Brain microvascular endothelial cell (primary cell): ENCODE results near the gene CRB3.
A peak's percentile ranks its signal among the peaks of the same experiment; 100 is the strongest.

ENCODE experiments used
- DNase-seq: peaks from one replicate; pipeline ENCODE4 v3.0.0-alpha.2; 2020
- H3K27ac ChIP-seq: fragments of 250-450 bp; sonication (Bioruptor Pico); 2 replicates; pipeline ENCODE4 v1.5.1; 2020; ENCODE audit warnings: mild to moderate bottlenecking, moderate library complexity
- H3K27me3 ChIP-seq: fragments of 250-450 bp; sonication (Bioruptor Pico); replicated peaks from 2 replicates; pipeline ENCODE4 v1.5.1; 2020; ENCODE audit warnings: mild to moderate bottlenecking
- H3K36me3 ChIP-seq: fragments of 250-450 bp; sonication (Bioruptor Pico); replicated peaks from 2 replicates; pipeline ENCODE4 v1.5.1; 2020; ENCODE audit warnings: mild to moderate bottlenecking
- H3K4me3 ChIP-seq: 2 replicates; pipeline ENCODE4 v1.5.1; 2011; ENCODE audit warnings: low read depth, mild to moderate bottlenecking, control low read depth, low read length, moderate library complexity
- in situ Hi-C: cut with HindIII; loops from 2 replicates; pipeline ENCODE4 v1.10.0; 2017; ENCODE audit warnings: low sequenced_read_pairs, low pct_ligation_motif_present
- TF ChIP-seq, protein P1 (sequence below): IDR thresholded peaks from 2 replicates; pipeline ENCODE4 v1.5.1; 2011; ENCODE audit warnings: low read depth, mild to moderate bottlenecking, moderate library complexity, low read length, control low read depth, inconsistent platforms; ENCODE audit errors: missing control alignments

CRB3 gene

DNA sequence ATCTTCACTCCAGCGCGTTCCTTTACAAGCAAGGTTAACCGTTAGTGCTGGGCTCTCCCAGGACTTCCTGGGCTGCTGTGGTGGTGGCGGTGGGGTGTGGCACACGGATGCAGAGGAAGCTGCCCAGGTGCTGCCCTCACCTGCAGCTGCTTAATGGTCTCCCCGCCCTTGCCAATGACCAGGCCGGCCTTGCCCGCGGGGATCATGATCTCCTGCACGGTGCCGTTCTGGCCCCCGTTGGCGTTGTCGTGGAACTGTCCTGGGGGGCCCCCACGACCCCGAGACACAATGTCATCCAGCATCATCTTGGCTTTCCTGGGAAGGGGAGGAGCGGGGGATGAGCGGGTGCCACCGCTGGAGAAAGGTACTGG, 45.5 kb upstream of the CRB3 start:
- TF ChIP-seq, protein P1, sequence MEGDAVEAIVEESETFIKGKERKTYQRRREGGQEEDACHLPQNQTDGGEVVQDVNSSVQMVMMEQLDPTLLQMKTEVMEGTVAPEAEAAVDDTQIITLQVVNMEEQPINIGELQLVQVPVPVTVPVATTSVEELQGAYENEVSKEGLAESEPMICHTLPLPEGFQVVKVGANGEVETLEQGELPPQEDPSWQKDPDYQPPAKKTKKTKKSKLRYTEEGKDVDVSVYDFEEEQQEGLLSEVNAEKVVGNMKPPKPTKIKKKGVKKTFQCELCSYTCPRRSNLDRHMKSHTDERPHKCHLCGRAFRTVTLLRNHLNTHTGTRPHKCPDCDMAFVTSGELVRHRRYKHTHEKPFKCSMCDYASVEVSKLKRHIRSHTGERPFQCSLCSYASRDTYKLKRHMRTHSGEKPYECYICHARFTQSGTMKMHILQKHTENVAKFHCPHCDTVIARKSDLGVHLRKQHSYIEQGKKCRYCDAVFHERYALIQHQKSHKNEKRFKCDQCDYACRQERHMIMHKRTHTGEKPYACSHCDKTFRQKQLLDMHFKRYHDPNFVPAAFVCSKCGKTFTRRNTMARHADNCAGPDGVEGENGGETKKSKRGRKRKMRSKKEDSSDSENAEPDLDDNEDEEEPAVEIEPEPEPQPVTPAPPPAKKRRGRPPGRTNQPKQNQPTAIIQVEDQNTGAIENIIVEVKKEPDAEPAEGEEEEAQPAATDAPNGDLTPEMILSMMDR: no peak
- Histone ChIP-seq H3K4me3 (no peak overlapping the region), H3K36me3 (peaks cover 70% of the 10 kb centered on the region), H3K27ac (no peak overlapping the region), H3K27me3 (no peaks in the 10 kb centered on the region)
- in situ Hi-C loops: no loop called here
- DNase-seq: no peak

DNA sequence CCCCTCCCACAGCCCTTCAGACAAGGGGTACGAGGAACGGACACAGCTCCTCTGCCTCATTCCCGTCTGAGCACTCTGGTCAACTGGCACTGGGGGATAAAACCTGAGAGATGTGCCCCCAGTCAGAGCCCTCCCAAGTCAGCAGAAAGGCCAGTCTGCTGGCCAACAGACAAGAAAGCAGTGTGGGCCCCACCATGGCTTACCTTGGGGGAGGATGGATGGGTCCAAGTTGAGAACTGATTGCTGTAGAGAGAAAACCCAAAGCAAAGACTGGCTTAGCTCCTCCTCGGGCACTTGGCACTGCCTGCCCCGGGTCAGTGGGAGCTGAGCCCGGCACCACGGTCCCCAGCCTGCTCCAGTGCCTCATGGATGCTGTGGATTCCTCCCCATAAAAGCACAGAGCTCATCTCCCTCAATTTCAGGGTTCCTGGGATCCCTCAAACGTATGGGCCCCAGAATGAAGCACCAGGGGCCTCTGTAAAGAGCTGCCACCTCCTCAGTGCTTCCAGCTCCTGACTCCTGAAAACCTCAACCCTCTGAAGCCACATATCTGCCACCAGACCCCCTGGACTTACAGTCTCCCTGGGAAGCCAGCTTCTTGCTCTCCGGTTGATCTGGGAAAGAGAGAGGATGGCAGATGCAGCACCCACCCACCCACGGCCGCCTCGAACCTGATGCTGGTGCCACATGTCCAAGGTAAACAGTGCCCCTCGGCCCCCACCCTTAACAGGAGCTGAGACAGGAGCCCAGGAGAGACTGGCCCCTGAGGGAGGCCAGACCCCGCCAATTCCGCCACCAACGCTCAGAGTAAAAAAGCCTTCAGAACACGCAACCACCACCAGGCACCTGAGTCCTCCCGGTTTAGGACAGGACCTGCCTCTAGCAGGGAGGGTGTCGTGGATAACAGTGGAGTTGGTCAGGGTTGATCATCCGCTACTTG, 42.7 kb upstream of the CRB3 start:
- DNase-seq: no peak
- no peak overlapping the region for H3K27ac ChIP-seq
- no peaks in the 10 kb centered on the region for H3K27me3 ChIP-seq
- H3K4me3 ChIP-seq: no peak overlapping the region
- TF ChIP-seq, protein P1: no peak
- peaks cover 47% of the 10 kb centered on the region for H3K36me3 ChIP-seq
- in situ Hi-C loops: no loop called here

DNA sequence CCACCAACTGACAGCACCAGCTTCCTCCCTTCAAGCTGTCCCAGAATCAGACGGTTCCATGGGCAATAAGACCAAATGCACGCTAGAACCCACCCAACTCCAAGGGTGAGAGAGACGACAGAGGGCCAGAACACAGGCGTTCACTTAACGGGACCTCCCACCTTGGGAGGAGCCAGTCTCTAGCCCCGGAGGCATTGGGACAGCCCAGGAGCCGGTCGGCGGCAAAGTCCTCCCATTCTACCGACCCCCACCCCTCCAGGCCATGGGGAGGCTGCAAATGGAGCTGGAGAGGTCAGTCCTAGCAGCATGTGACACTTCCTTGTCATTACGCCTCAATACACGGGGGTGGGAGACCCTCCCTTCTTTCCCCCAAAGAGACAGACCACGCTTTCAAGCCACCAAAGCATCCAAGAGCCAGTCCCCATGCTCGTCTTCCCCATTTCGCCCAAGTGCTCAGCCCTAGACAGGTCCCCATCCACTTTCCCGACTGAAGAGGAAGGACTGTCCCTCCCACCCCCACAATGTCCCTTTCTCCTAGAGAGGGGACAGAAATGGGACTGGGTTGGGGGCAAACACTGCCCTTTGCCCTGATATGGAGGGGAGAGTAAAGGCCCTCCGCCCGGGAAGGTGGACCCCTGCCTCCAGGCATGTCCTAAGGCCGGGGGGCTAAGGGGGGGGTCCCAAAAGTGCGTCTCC, 40.4 kb upstream of the CRB3 start:
- TF ChIP-seq, protein P1: no peak
- Histone ChIP-seq H3K27ac (peak overlapping the region; percentile 17), H3K27me3 (no peaks in the 10 kb centered on the region), H3K4me3 (peak overlapping the region; percentile 93), H3K36me3 (peaks cover 24% of the 10 kb centered on the region)
- in situ Hi-C loops: no loop called here
- peak; percentile 33 for DNase-seq

DNA sequence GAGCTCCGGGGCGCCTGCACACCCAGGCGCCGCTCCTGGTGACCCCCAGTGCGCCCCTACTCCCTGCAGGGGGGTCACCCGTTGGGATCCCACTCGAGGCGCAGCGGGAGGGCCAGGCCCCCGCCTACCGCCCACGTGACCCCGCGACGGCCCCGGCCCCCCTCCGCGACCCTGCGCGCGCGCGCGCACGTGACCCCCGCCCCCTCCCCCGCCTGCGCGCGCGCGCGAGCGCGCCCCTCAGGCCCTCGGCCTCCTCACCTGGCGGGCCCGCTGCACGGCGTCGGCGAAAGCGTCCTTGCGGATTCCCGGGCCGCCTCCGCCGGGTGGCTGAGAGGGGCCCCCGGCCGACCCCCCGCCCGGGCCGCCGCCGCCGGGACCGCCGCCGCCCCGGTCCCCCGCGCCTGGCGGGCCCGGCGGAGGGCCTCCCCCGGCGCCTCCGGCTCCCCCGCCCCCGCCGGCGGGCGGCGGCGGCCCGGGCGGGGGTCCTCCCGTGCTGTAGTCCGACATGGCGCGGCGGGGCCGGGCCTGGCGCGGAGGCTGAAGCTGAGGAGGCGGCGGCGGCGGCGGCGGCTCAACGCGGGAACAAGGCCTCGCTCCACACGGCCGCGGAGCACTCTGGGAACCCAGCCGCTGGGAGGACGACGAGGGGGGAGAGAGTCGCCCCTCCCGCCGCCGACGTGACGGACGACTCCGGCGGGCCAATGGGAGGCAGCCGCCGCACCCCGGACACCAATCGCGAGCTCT, 39.7 kb upstream of the CRB3 start, which contains the start of gene KHSRP:
Gene KHSRP (minus strand): TSS at position 617 of the 744 bp plus-strand sequence. CDS start 110 bp downstream, at position 507.
- DNase-seq: no peak
- in situ Hi-C loops: no loop called here
- TF ChIP-seq, protein P1: no peak

DNA sequence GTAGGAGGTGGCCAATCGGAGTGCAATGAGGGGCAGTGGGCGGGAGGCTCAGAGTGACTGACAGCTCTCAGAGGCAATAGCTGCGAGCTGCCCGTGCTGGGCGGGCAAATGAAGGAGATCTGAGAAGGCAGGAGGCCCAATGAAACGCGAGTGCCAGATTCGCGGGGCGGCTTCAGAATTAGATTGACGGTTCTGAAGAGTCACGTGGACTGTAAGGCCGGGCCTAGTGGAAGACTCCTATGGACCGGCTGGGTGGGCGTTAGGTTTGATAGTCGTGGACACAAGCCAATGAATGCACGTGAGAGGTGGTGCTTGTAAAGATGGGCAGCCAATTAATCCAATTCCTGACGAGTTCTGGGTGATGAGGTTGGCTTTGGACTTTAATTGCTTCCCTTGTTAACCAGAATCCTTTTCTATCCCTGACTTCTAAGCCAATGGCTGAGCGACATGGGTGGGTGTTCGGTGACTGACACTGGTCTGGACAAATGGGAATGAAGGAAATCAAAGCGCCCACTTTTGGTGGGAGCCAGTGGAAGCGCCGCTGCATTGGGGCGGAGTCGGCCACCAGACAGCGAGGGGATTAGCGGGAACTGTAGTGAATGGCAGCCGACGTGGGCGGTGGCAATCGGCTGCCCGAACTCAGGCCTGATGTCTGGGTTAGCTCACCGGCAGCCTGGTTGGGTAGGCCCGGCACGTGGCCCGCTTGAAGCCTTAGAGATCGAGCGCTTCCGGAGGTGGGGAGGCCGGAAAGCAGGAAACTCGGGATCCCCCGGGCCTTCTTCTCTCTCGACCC, 38.9 kb upstream of the CRB3 start:
- DNase-seq: peak; percentile 100
- no peak overlapping the region for H3K4me3 ChIP-seq
- H3K27me3 ChIP-seq: no peaks in the 10 kb centered on the region
- peaks cover 14% of the 10 kb centered on the region for H3K36me3 ChIP-seq
- in situ Hi-C loops: no loop called here
- TF ChIP-seq, protein P1: no peak
- peak overlapping the region; percentile 43 for H3K27ac ChIP-seq

More for the DNA sequence above, 39.7 kb upstream of the CRB3 start, which contains the start of gene KHSRP:
- H3K4me3 ChIP-seq: peak within 1 kb of the TSS; percentile 93
- peaks cover 17% of the 10 kb centered on the region for H3K36me3 ChIP-seq
- no peaks in the 10 kb centered on the region for H3K27me3 ChIP-seq
- H3K27ac ChIP-seq: peak within 1 kb of the TSS; percentile 43
